Epithelial cell of proximal tubule (primary cell): ENCODE data around the gene CRMP1. TPM values are rescaled to one million over a fixed set of nuclear protein-coding genes. Genes with fewer than 3 reads are reported as not detected.

ENCODE experiments used
- DNase-seq: peaks from one replicate; pipeline ENCODE4 v3.0.0-alpha.2; 2011; ENCODE audit warnings: low read depth
- H3K4me3 ChIP-seq: 2 replicates; pipeline ENCODE4 v1.5.1; 2011; ENCODE audit warnings: low read depth, mild to moderate bottlenecking, low read length
- CTCF ChIP-seq: conservative IDR thresholded peaks from 2 replicates; pipeline ENCODE4 v1.5.1; 2012; ENCODE audit warnings: low read depth, mild to moderate bottlenecking, low read length
- total RNA-seq: library from RNA; depleted of rRNA; stranded (reverse); fragments of >200 nt; gene quantifications from 2 replicates; pipeline ENCODE4 v1.2.3, GENCODE V29; 2015

CRMP1 gene
- total RNA-seq, 1 donor from 2014 or later, result 1.8 TPM

GRCh38 chr4:5874811-5875449 lies 18.0 kb downstream of the CRMP1 start:
- DNase-seq, result no peak
- no peak for TF ChIP-seq CTCF

GRCh38 chr4:5870701-5871100 lies 22.2 kb downstream of the CRMP1 start:
- DNase-seq, result no peak
- TF ChIP-seq CTCF, result no peak
- no peak overlapping the region for H3K4me3 ChIP-seq

More at GRCh38 chr4:5874811-5875449, 18.0 kb downstream of the CRMP1 start:
- no peak overlapping the region for H3K4me3 ChIP-seq

- no peak for DNase-seq
- TF ChIP-seq CTCF, result no peak
- no peak overlapping the region for H3K4me3 ChIP-seq
These were observed 22.8 kb downstream of the CRMP1 start for GRCh38 chr4:5869966-5870619.

- DNase-seq, result no peak
- H3K4me3 ChIP-seq, result no peak overlapping the region
These were observed 25.0 kb downstream of the CRMP1 start for GRCh38 chr4:5867866-5868265.

GRCh38 chr4:5866841-5867813 lies 25.8 kb downstream of the CRMP1 start:
- no peak for TF ChIP-seq CTCF
- DNase-seq, result no peak
- no peak overlapping the region for H3K4me3 ChIP-seq

More at GRCh38 chr4:5867866-5868265, 25.0 kb downstream of the CRMP1 start:
- TF ChIP-seq CTCF, result no peak

- DNase-seq, result no peak
- H3K4me3 ChIP-seq, result no peak overlapping the region
These were observed 26.8 kb downstream of the CRMP1 start for GRCh38 chr4:5865896-5866599.

More at GRCh38 chr4:5865896-5866599, 26.8 kb downstream of the CRMP1 start:
- TF ChIP-seq CTCF, result no peak
